Measurements from ENCODE around the gene SP9. TPM values are rescaled to one million over a fixed set of nuclear protein-coding genes. Genes with fewer than 3 reads are reported as not detected.

Gene SP9
- total and polyA plus RNA-seq, 9 donors: 0.08 to 0.67 (median 0.16) TPM; not detected in 1

DNA sequence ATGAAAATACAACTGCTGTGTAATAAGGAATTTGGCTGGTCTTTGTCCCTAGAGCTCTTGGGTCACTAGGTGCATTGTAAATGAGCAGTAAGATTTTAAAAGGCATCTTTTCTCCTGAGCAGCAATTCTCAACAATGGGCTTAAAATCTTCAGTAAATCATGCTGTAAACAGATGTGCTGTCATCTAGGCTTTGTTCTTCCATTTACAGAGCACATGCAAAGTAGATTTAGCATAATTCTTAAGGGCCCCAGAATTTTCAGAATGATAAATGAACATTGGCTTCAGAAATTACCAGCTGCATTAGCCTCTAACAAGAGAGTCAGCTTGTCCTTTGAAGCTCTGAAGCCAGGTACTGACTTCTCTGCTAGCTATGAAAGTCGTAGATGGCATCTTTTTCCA, 33.9 kb downstream of the SP9 start:
- DNase-seq: no peak
- no CpG with 5 or more reads among the region's 1 CpG for WGBS (ENCODE audit: insufficient coverage)
- no peak overlapping the region for H3K27ac ChIP-seq (ENCODE audit: low read length)
- H3K9me3 ChIP-seq (replicated peaks; ENCODE audit: control insufficient read depth, low read depth, low read length): peaks cover 10% of the 10 kb centered on the region
- H3K4me1 ChIP-seq (ENCODE audit: control insufficient read depth, insufficient read depth, low read length): no peaks in the 10 kb centered on the region
- no peak overlapping the region for H3K4me3 ChIP-seq (ENCODE audit: low read length)
- H3K36me3 ChIP-seq (ENCODE audit: control insufficient read depth, insufficient read depth, low read length): peaks cover 29% of the 10 kb centered on the region
- no peaks in the 10 kb centered on the region for H3K27me3 ChIP-seq (ENCODE audit: control insufficient read depth, insufficient read depth, low read length)

DNA sequence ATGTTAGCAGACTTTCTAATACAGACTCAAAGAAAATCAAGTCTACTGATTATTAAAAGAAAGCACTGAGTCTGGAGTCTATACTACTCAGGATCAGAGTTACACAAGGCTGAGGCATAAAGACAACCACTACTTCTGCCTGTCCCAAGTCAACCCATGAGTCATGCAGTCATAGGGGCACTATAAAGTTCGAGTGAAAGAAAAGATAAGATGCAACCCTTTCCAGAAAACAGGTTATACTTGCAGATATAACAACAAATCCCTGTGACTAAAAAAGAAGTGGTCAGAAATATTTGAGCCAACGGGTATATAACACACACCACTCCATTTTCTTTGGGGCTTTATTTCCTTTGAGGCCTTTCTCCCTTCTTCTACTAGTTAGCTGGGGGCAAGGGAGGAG, 42.2 kb downstream of the SP9 start:
- no peak for DNase-seq
- H3K9me3 ChIP-seq (replicated peaks; ENCODE audit: control insufficient read depth, low read depth, low read length): no peaks in the 10 kb centered on the region
- no peaks in the 10 kb centered on the region for H3K27me3 ChIP-seq (ENCODE audit: control insufficient read depth, insufficient read depth, low read length)
- H3K36me3 ChIP-seq (ENCODE audit: control insufficient read depth, insufficient read depth, low read length): peaks cover 32% of the 10 kb centered on the region
- no peak overlapping the region for H3K27ac ChIP-seq (ENCODE audit: low read length)
- no peaks in the 10 kb centered on the region for H3K4me1 ChIP-seq (ENCODE audit: control insufficient read depth, insufficient read depth, low read length)
- H3K4me3 ChIP-seq (ENCODE audit: low read length): no peak overlapping the region
- WGBS (ENCODE audit: insufficient coverage): no CpG with 5 or more reads among the region's 2 CpGs

DNA sequence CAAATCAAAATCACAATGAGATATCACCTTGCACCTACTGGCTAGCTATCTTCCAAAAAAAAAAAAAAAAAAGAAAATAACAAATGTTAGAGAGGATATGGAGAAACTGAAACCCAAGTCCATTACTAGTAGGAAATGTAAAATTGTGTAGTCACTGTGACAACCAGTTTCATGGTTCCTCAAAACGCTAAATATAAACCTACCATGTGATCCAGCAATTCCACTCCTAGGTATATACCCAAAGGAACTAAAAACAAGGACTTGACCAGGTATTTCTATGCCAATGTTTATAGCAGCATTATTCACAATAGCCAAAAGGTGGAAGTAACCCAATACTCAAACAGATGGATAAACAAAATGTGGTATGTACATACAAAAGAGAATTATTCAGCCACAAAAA, 49.0 kb downstream of the SP9 start:
- H3K27me3 ChIP-seq (ENCODE audit: control insufficient read depth, insufficient read depth, low read length): no peaks in the 10 kb centered on the region
- H3K27ac ChIP-seq (ENCODE audit: low read length): no peak overlapping the region
- peaks cover 21% of the 10 kb centered on the region for H3K36me3 ChIP-seq (ENCODE audit: control insufficient read depth, insufficient read depth, low read length)
- H3K4me1 ChIP-seq (ENCODE audit: control insufficient read depth, insufficient read depth, low read length): no peaks in the 10 kb centered on the region
- no peaks in the 10 kb centered on the region for H3K9me3 ChIP-seq (replicated peaks; ENCODE audit: control insufficient read depth, low read depth, low read length)
- peak; percentile 7 for DNase-seq
- no CpG with 5 or more reads among the region's 1 CpG for WGBS (ENCODE audit: insufficient coverage)
- H3K4me3 ChIP-seq (ENCODE audit: low read length): no peak overlapping the region

DNA sequence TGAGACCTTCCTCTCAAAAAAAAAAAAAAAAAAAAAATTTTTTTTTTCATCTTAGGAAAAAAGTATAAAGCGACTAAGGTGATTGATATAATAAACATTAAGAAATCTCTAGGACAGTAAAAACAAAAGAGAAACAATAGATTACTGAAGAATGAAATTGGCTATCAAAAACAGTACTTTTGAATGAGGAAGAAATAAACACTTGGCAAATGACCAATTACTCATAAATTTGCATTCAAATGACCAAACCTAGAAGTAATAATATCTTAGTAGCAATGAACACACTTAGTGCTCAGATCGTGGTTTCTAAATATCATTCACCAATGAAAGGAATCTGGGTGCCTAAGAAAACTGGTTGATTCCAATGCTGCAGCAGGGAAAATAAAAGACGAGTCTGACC, 50.4 kb downstream of the SP9 start:
- H3K4me1 ChIP-seq (ENCODE audit: control insufficient read depth, insufficient read depth, low read length): no peaks in the 10 kb centered on the region
- H3K27ac ChIP-seq (ENCODE audit: low read length): no peak overlapping the region
- H3K36me3 ChIP-seq (ENCODE audit: control insufficient read depth, insufficient read depth, low read length): peaks cover 19% of the 10 kb centered on the region
- DNase-seq: no peak
- WGBS (ENCODE audit: insufficient coverage): no CpG with 5 or more reads among the region's 3 CpGs
- H3K9me3 ChIP-seq (replicated peaks; ENCODE audit: control insufficient read depth, low read depth, low read length): no peaks in the 10 kb centered on the region
- no peaks in the 10 kb centered on the region for H3K27me3 ChIP-seq (ENCODE audit: control insufficient read depth, insufficient read depth, low read length)
- no peak overlapping the region for H3K4me3 ChIP-seq (ENCODE audit: low read length)

Other genes with a start within 250 kb of the SP9 start
- 123 TPM for gene OLA1, start 86.4 kb upstream of the SP9 start, total RNA-seq
- 100 to 1,000 TPM; 165 to 227 (median 205) TPM for gene OLA1, start 86.4 kb upstream of the SP9 start, polyA plus RNA-seq (ENCODE audit: insufficient read depth in 1 of 8, insufficient read length in 8 of 8, low replicate concordance in 1 of 8)
- gene SCRN3, start 60.8 kb downstream of the SP9 start, total RNA-seq: 32.0 TPM
- gene SCRN3, start 60.8 kb downstream of the SP9 start, polyA plus RNA-seq (ENCODE audit: insufficient read depth in 1 of 8, insufficient read length in 8 of 8, low replicate concordance in 1 of 8): 10 to 100 TPM; 19.4 to 35.0 (median 29.7) TPM
- gene GPR155, start 152.1 kb downstream of the SP9 start, total RNA-seq: 3.8 TPM
- 1 to 10 TPM; 3.0 to 4.5 (median 3.7) TPM for gene GPR155, start 152.1 kb downstream of the SP9 start, polyA plus RNA-seq (ENCODE audit: insufficient read depth in 1 of 8, insufficient read length in 8 of 8, low replicate concordance in 1 of 8)

Data from muscle of leg (tissue), 11 donors.